OCI-LY1 (cell line): ENCODE measurements around the gene NID1.

ENCODE experiments used
- H2AFZ ChIP-seq: fragments of 200-600 bp; sonication (generic), shearing (Covaris generic); 2 replicates; pipeline ENCODE4 v1.6.0; 2014; ENCODE audit warnings: antibody characterized with exemption, mild to moderate bottlenecking, low read length
- H3F3A ChIP-seq: fragments of 200-600 bp; sonication (generic), shearing (Covaris generic); 2 replicates; pipeline ENCODE4 v1.6.0; 2014; ENCODE audit warnings: mild to moderate bottlenecking, antibody characterized with exemption, low read length, moderate library complexity; ENCODE audit not compliant: insufficient read depth
- H3K27ac ChIP-seq: fragments of 200-600 bp; sonication (generic); 2 replicates; pipeline ENCODE4 v1.5.1; 2014; ENCODE audit warnings: low read length, mixed run types, mild to moderate bottlenecking, low read depth; ENCODE audit not compliant: poor library complexity, severe bottlenecking
- H3K27me3 ChIP-seq: fragments of 200-600 bp; sonication (generic); 2 replicates; pipeline ENCODE4 v1.6.0; 2014; ENCODE audit warnings: antibody characterized with exemption, mild to moderate bottlenecking, low read length, moderate library complexity; ENCODE audit not compliant: insufficient read depth
- H3K36me3 ChIP-seq: fragments of 200-600 bp; sonication (generic); 2 replicates; pipeline ENCODE4 v1.6.1; 2014; ENCODE audit warnings: mild to moderate bottlenecking, antibody characterized with exemption, low read length, moderate library complexity, mixed read lengths; ENCODE audit not compliant: insufficient read depth
- H3K4me1 ChIP-seq: fragments of 200-600 bp; sonication (generic); 2 replicates; pipeline ENCODE4 v1.5.1; 2014; ENCODE audit warnings: mild to moderate bottlenecking, low read length, moderate library complexity; ENCODE audit not compliant: insufficient read depth, severe bottlenecking
- H3K4me2 ChIP-seq: fragments of 200-600 bp; sonication (generic), shearing (Covaris generic); 2 replicates; pipeline ENCODE4 v1.6.1; 2014; ENCODE audit warnings: low read length
- H3K4me3 ChIP-seq: fragments of 200-600 bp; sonication (generic); 2 replicates; pipeline ENCODE4 v1.5.1; 2014; ENCODE audit warnings: low read length, low read depth, mild to moderate bottlenecking, mixed read lengths; ENCODE audit not compliant: poor library complexity, severe bottlenecking
- H3K79me2 ChIP-seq: fragments of 200-600 bp; shearing (Covaris generic); 2 replicates; pipeline ENCODE4 v1.6.1; 2016; ENCODE audit warnings: mixed run types, low read length, mixed read lengths; ENCODE audit not compliant: insufficient read depth
- H3K9ac ChIP-seq: fragments of 200-600 bp; sonication (generic), shearing (Covaris generic); 2 replicates; pipeline ENCODE4 v1.6.1; 2014; ENCODE audit warnings: mild to moderate bottlenecking, low read length, mixed read lengths
- H3K9me2 ChIP-seq: fragments of 200-600 bp; sonication (generic), shearing (Covaris generic); 2 replicates; pipeline ENCODE4 v1.6.1; 2014; ENCODE audit warnings: low read depth, mild to moderate bottlenecking, low read length, mixed read lengths
- H3K9me3 ChIP-seq: fragments of 200-600 bp; shearing (Covaris generic); 2 replicates; pipeline ENCODE4 v1.6.1; 2014; ENCODE audit warnings: low read length, mixed read lengths
- H4K20me1 ChIP-seq: fragments of 200-600 bp; sonication (generic), shearing (Covaris generic); 2 replicates; pipeline ENCODE4 v1.6.0; 2016; ENCODE audit warnings: mild to moderate bottlenecking, low read length; ENCODE audit not compliant: insufficient read depth
- EZH2 ChIP-seq: fragments of 200-600 bp; sonication (generic), shearing (Covaris generic); IDR thresholded peaks from 2 replicates; pipeline ENCODE4 v1.8.0; 2017; ENCODE audit warnings: borderline replicate concordance, mixed run types, mild to moderate bottlenecking, antibody characterized with exemption, low read length, moderate library complexity, mixed read lengths
- TF ChIP-seq, protein P1 (sequence below): fragments of 200-600 bp; sonication (generic), shearing (Covaris generic); IDR thresholded peaks from 2 replicates; pipeline ENCODE4 v1.5.1; 2017; ENCODE audit warnings: mild to moderate bottlenecking, antibody characterized with exemption, low read length, moderate library complexity, mixed read lengths

Gene NID1

DNA sequence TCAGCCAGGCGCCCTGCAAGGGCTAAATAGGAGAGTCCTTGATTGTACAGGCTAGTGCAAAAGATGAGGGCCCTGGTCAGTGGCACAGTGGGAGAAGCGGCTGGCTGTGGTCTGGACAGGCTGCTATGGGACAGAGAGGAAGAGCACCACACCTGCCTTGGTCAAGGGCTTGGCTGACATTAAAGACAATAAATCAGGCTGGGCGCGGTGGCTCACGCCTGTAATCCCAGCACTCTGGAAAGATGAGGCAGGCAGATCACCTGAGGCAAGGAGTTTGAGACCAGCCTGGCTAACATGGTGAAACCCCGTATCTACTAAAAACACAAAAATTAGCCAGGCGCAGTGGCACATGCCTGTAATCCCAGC lies 62.9 kb downstream of the NID1 start:
- H3K4me1 ChIP-seq: no peaks in the 10 kb centered on the region
- H3K4me2 ChIP-seq: no peak overlapping the region
- H3F3A ChIP-seq: no peaks in the 10 kb centered on the region
- no peaks in the 10 kb centered on the region for H3K36me3 ChIP-seq
- H2AFZ ChIP-seq: no peak overlapping the region
- H3K27ac ChIP-seq: no peak overlapping the region
- no peak overlapping the region for H3K4me3 ChIP-seq
- H3K9ac ChIP-seq: no peak overlapping the region
- no peaks in the 10 kb centered on the region for H3K9me3 ChIP-seq
- no peaks in the 10 kb centered on the region for H3K79me2 ChIP-seq
- H3K9me2 ChIP-seq: no peaks in the 10 kb centered on the region
- no peaks in the 10 kb centered on the region for H3K27me3 ChIP-seq
- no peak for TF ChIP-seq EZH2
- TF ChIP-seq, protein P1, sequence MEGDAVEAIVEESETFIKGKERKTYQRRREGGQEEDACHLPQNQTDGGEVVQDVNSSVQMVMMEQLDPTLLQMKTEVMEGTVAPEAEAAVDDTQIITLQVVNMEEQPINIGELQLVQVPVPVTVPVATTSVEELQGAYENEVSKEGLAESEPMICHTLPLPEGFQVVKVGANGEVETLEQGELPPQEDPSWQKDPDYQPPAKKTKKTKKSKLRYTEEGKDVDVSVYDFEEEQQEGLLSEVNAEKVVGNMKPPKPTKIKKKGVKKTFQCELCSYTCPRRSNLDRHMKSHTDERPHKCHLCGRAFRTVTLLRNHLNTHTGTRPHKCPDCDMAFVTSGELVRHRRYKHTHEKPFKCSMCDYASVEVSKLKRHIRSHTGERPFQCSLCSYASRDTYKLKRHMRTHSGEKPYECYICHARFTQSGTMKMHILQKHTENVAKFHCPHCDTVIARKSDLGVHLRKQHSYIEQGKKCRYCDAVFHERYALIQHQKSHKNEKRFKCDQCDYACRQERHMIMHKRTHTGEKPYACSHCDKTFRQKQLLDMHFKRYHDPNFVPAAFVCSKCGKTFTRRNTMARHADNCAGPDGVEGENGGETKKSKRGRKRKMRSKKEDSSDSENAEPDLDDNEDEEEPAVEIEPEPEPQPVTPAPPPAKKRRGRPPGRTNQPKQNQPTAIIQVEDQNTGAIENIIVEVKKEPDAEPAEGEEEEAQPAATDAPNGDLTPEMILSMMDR: no peak
- no peaks in the 10 kb centered on the region for H4K20me1 ChIP-seq

DNA sequence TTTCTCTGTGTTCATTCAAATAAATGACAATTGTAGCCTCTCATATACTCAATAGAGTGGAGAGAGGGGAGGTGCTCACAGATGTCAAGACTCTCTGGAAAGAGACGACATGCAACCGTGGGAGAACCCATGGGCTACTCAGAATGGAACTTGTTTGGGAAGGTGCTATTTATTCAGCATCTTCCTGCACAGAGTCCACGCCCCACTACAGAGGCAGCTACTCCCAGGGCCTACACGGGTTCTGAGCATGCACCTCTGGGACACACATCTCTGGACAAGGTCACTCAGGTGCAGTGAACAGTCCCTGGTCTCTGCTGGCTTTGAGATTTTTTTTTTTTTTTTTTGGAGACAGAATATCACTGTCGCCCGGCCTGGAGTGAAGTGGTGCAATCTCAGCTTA lies 64.1 kb downstream of the NID1 start:
- H3K9me3 ChIP-seq: no peaks in the 10 kb centered on the region
- no peak overlapping the region for H3K4me2 ChIP-seq
- H4K20me1 ChIP-seq: no peaks in the 10 kb centered on the region
- H3K4me1 ChIP-seq: no peaks in the 10 kb centered on the region
- TF ChIP-seq, protein P1: no peak
- H3K9me2 ChIP-seq: no peaks in the 10 kb centered on the region
- no peaks in the 10 kb centered on the region for H3K27me3 ChIP-seq
- no peak overlapping the region for H2AFZ ChIP-seq
- H3K9ac ChIP-seq: no peak overlapping the region
- no peaks in the 10 kb centered on the region for H3K79me2 ChIP-seq
- no peaks in the 10 kb centered on the region for H3F3A ChIP-seq
- H3K36me3 ChIP-seq: no peaks in the 10 kb centered on the region
- no peak overlapping the region for H3K4me3 ChIP-seq
- no peak overlapping the region for H3K27ac ChIP-seq

DNA sequence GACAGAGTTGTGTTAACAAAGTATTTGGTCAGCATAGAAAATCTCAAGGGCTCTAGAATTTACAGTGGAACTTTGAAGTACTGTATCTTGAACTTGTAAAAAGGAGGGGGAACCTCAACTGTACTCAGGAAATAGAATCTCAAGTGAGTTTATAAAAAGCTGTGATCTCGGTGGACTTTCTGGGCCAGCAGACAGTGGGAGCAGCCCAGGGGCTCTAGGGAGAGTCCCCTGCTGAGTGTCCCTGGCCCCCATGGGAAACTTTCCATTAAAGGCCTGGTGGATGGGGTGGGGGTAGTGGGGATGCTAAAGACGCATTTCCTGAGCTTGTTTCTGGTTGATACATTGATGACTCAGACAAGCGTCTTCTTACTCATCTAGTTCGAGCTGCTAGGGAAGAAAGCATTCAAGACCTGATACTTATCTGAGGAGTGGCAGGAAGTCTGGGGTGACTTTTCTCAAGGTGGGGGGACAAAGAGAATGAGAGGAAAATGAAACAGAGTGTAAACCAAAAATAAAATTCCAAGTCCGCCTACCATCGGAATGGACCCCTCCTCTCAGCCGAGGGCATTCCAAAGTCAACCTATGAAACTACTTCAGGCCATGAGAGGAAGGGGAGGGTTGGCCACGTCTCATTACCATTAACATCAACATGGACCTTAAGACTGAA lies 65.5 kb downstream of the NID1 start:
- TF ChIP-seq EZH2: no peak
- TF ChIP-seq, protein P1: no peak
- Histone ChIP-seq H3K27me3 (no peaks in the 10 kb centered on the region), H3K4me1 (no peaks in the 10 kb centered on the region), H3K9me2 (no peaks in the 10 kb centered on the region), H4K20me1 (no peaks in the 10 kb centered on the region), H3K36me3 (no peaks in the 10 kb centered on the region), H3K4me2 (no peak overlapping the region), H3K4me3 (no peak overlapping the region), H3K27ac (no peak overlapping the region), H3K9ac (no peak overlapping the region), H3K9me3 (no peaks in the 10 kb centered on the region), H2AFZ (no peak overlapping the region), H3K79me2 (no peaks in the 10 kb centered on the region), H3F3A (no peaks in the 10 kb centered on the region)
